ENCODE measurements around the gene MARCHF7. TPM values are rescaled to one million over a fixed set of nuclear protein-coding genes. Genes with fewer than 3 reads are reported as not detected.
"Not testable (repeated sequence)": the region's sequence is repeated elsewhere in the genome, so short reads cannot be mapped to it uniquely, and the experiment has no call there.

Gene MARCHF7
- total RNA-seq, 2 experiments from 2014 or later: 80.7 to 84.3 TPM

GRCh38 chr2:159728629-159729028 is 16.3 kb downstream of the MARCHF7 start:
- CTCF ChIA-PET: interaction anchor here (0.8 kb wide), 1 partner anchor 10 kb away, joined by 3 read pairs; no protein-coding TSS in a partner anchor
- Mint-ChIP-seq H3K4me3 (no peak overlapping the region), H3K27me3 (no peaks in the 10 kb centered on the region), H3K9me3 (ENCODE audit: low read depth) (no peaks in the 10 kb centered on the region), H3K27ac (no peak overlapping the region), H3K4me1 (peaks cover 26% of the 10 kb centered on the region), H3K36me3 (peaks cover 66% of the 10 kb centered on the region)
- ATAC-seq (no peak), DNase-seq (no peak)

- CTCF ChIA-PET: no interaction called here
Observed at GRCh38 chr2:159735648-159736047, 23.3 kb downstream of the MARCHF7 start.

GRCh38 chr2:159736048-159736447 is 23.7 kb downstream of the MARCHF7 start:
- no peaks in the 10 kb centered on the region for H3K27me3 Mint-ChIP-seq
- peaks cover 17% of the 10 kb centered on the region for H3K4me1 Mint-ChIP-seq
- H3K4me3 Mint-ChIP-seq: no peak overlapping the region
- no peaks in the 10 kb centered on the region for H3K9me3 Mint-ChIP-seq (ENCODE audit: low read depth)
- CTCF ChIA-PET: no interaction called here
- H3K36me3 Mint-ChIP-seq: peaks cover 53% of the 10 kb centered on the region
- ATAC-seq (no peak), DNase-seq (no peak)
- H3K27ac Mint-ChIP-seq: peak overlapping the region; percentile 11

More at GRCh38 chr2:159735648-159736047, 23.3 kb downstream of the MARCHF7 start:
- peaks cover 17% of the 10 kb centered on the region for H3K4me1 Mint-ChIP-seq
- H3K36me3 Mint-ChIP-seq: peaks cover 57% of the 10 kb centered on the region
- H3K9me3 Mint-ChIP-seq (ENCODE audit: low read depth): no peaks in the 10 kb centered on the region
- no peaks in the 10 kb centered on the region for H3K27me3 Mint-ChIP-seq
- DNase-seq (no peak), ATAC-seq (no peak)
- H3K4me3 Mint-ChIP-seq: no peak overlapping the region
- no peak overlapping the region for H3K27ac Mint-ChIP-seq

- Mint-ChIP-seq H3K4me1 (peaks cover 19% of the 10 kb centered on the region), H3K4me3 (no peak overlapping the region), H3K27me3 (no peaks in the 10 kb centered on the region), H3K36me3 (peaks cover 54% of the 10 kb centered on the region), H3K27ac (no peak overlapping the region), H3K9me3 (ENCODE audit: low read depth) (no peaks in the 10 kb centered on the region)
- CTCF ChIA-PET: no interaction called here
- no peak for ATAC-seq
- DNase-seq: no peak
Observed at GRCh38 chr2:159737292-159737916, 25.1 kb downstream of the MARCHF7 start.

- no peaks in the 10 kb centered on the region for H3K9me3 Mint-ChIP-seq (ENCODE audit: low read depth)
- no peak overlapping the region for H3K4me3 Mint-ChIP-seq
- H3K27me3 Mint-ChIP-seq: no peaks in the 10 kb centered on the region
- peaks cover 19% of the 10 kb centered on the region for H3K4me1 Mint-ChIP-seq
- CTCF ChIA-PET: interaction anchor here (1.0 kb wide), 1 partner anchor 9 kb away, joined by 3 read pairs; no protein-coding TSS in a partner anchor
- H3K27ac Mint-ChIP-seq: no peak overlapping the region
- ATAC-seq (no peak), DNase-seq (no peak)
- H3K36me3 Mint-ChIP-seq: peaks cover 59% of the 10 kb centered on the region
Observed at GRCh38 chr2:159737917-159738296, 25.6 kb downstream of the MARCHF7 start.

GRCh38 chr2:159738509-159739390 is 26.4 kb downstream of the MARCHF7 start:
- Mint-ChIP-seq H3K4me1 (peaks cover 19% of the 10 kb centered on the region), H3K36me3 (peaks cover 59% of the 10 kb centered on the region), H3K27me3 (no peaks in the 10 kb centered on the region), H3K4me3 (no peak overlapping the region), H3K9me3 (ENCODE audit: low read depth) (no peaks in the 10 kb centered on the region), H3K27ac (no peak overlapping the region)
- CTCF ChIA-PET: interaction anchor here (1.0 kb wide), 1 partner anchor 10 kb away, joined by 3 read pairs; no protein-coding TSS in a partner anchor
- ATAC-seq (no peak), DNase-seq (no peak)

GRCh38 chr2:159742846-159743245 is 30.5 kb downstream of the MARCHF7 start:
- H3K9me3 Mint-ChIP-seq (ENCODE audit: low read depth): no peaks in the 10 kb centered on the region
- no peaks in the 10 kb centered on the region for H3K27me3 Mint-ChIP-seq
- peaks cover 4% of the 10 kb centered on the region for H3K4me1 Mint-ChIP-seq
- DNase-seq (no peak), ATAC-seq (no peak)
- no peak overlapping the region for H3K4me3 Mint-ChIP-seq
- CTCF ChIA-PET: interaction anchor here (0.6 to 0.8 kb wide), 2 partner anchors 12 to 42 kb away, joined by 3 read pairs; no protein-coding TSS in a partner anchor
- H3K27ac Mint-ChIP-seq: no peak overlapping the region
- peaks cover 55% of the 10 kb centered on the region for H3K36me3 Mint-ChIP-seq

GRCh38 chr2:159744363-159744762 is 32.1 kb downstream of the MARCHF7 start:
- CTCF ChIA-PET: no interaction called here
- Mint-ChIP-seq H3K27ac (no peak overlapping the region), H3K36me3 (peaks cover 55% of the 10 kb centered on the region), H3K4me1 (peaks cover 7% of the 10 kb centered on the region), H3K4me3 (no peak overlapping the region), H3K27me3 (no peaks in the 10 kb centered on the region), H3K9me3 (ENCODE audit: low read depth) (no peaks in the 10 kb centered on the region)
- DNase-seq (no peak), ATAC-seq (no peak)

- ATAC-seq; H3K27ac Mint-ChIP-seq; H3K4me1 Mint-ChIP-seq; H3K4me3 Mint-ChIP-seq; CTCF ChIA-PET; DNase-seq; H3K27me3 Mint-ChIP-seq; H3K9me3 Mint-ChIP-seq (ENCODE audit: low read depth): not testable (repeated sequence)
- peaks cover 54% of the 10 kb centered on the region for H3K36me3 Mint-ChIP-seq
Observed at GRCh38 chr2:159745237-159745636, 32.9 kb downstream of the MARCHF7 start.

- H3K4me3 Mint-ChIP-seq: no peak overlapping the region
- CTCF ChIA-PET: interaction anchor here (1.1 kb wide), 1 partner anchor 15 kb away, joined by 3 read pairs; no protein-coding TSS in a partner anchor
- DNase-seq: no peak
- H3K36me3 Mint-ChIP-seq: peaks cover 61% of the 10 kb centered on the region
- no peaks in the 10 kb centered on the region for H3K9me3 Mint-ChIP-seq (ENCODE audit: low read depth)
- H3K27ac Mint-ChIP-seq: no peak overlapping the region
- H3K4me1 Mint-ChIP-seq: peaks cover 14% of the 10 kb centered on the region
- no peak for ATAC-seq
- H3K27me3 Mint-ChIP-seq: no peaks in the 10 kb centered on the region
Observed at GRCh38 chr2:159748089-159748488, 35.8 kb downstream of the MARCHF7 start.

GRCh38 chr2:159750873-159751272 is 38.6 kb downstream of the MARCHF7 start:
- Mint-ChIP-seq H3K27ac (no peak overlapping the region), H3K27me3 (no peaks in the 10 kb centered on the region), H3K36me3 (peaks cover 45% of the 10 kb centered on the region)

GRCh38 chr2:159753797-159754196 is 41.5 kb downstream of the MARCHF7 start:
- H3K4me1 Mint-ChIP-seq: peaks cover 11% of the 10 kb centered on the region
- no peak for ATAC-seq
- CTCF ChIA-PET: interaction anchor here (1.6 kb wide), 1 partner anchor 9 kb away, joined by 5 read pairs; no protein-coding TSS in a partner anchor
- no peaks in the 10 kb centered on the region for H3K27me3 Mint-ChIP-seq
- no peak overlapping the region for H3K27ac Mint-ChIP-seq
- no peak overlapping the region for H3K4me3 Mint-ChIP-seq
- no peak for DNase-seq
- no peaks in the 10 kb centered on the region for H3K9me3 Mint-ChIP-seq (ENCODE audit: low read depth)
- H3K36me3 Mint-ChIP-seq: peaks cover 32% of the 10 kb centered on the region

More at GRCh38 chr2:159750873-159751272, 38.6 kb downstream of the MARCHF7 start:
- CTCF ChIA-PET: no interaction called here
- no peak for DNase-seq
- no peak for ATAC-seq
- Mint-ChIP-seq H3K4me3 (no peak overlapping the region), H3K9me3 (ENCODE audit: low read depth) (no peaks in the 10 kb centered on the region), H3K4me1 (peaks cover 14% of the 10 kb centered on the region)

GRCh38 chr2:159755014-159755413 is 42.7 kb downstream of the MARCHF7 start:
- Mint-ChIP-seq H3K27ac (no peak overlapping the region), H3K36me3 (peaks cover 39% of the 10 kb centered on the region), H3K27me3 (no peaks in the 10 kb centered on the region), H3K9me3 (ENCODE audit: low read depth) (no peaks in the 10 kb centered on the region), H3K4me3 (no peak overlapping the region), H3K4me1 (peaks cover 11% of the 10 kb centered on the region)
- no peak for ATAC-seq
- DNase-seq: no peak
- CTCF ChIA-PET: no interaction called here

Data from activated CD8-positive, alpha-beta memory T cell treated with anti-CD3 and anti-CD28 coated beads, Interleukin-2, amount 10 ng/mL, durations not matched to agents 7 days and 5 days (primary cell).